OCI-LY1 (cell line): ENCODE measurements around the gene ELMOD1.

ENCODE experiments used
- CTCF ChIP-seq: fragments of 200-600 bp; sonication (generic), shearing (Covaris generic); IDR thresholded peaks from 2 replicates; pipeline ENCODE4 v1.5.1; 2017; ENCODE audit warnings: mild to moderate bottlenecking, antibody characterized with exemption, low read length, moderate library complexity, mixed read lengths
- EZH2 ChIP-seq: fragments of 200-600 bp; sonication (generic), shearing (Covaris generic); IDR thresholded peaks from 2 replicates; pipeline ENCODE4 v1.8.0; 2017; ENCODE audit warnings: borderline replicate concordance, mixed run types, mild to moderate bottlenecking, antibody characterized with exemption, low read length, moderate library complexity, mixed read lengths

- TF ChIP-seq CTCF (no peak), EZH2 (no peak)
Measured at GRCh38 chr11:107711861-107712755, 121.2 kb downstream of the ELMOD1 start, which contains the start of gene SLN.
